Esophagus squamous epithelium (tissue), 5 donors: ENCODE data around the gene ANKAR. TPM values are rescaled to one million over a fixed set of nuclear protein-coding genes. Genes with fewer than 3 reads are reported as not detected.

ENCODE experiments used
- DNase-seq: peaks from one replicate; lab custom pipeline; 2025; lab: John Stamatoyannopoulos, UW
- H3K27ac ChIP-seq, 4 donors: fragments of 200-600 bp; sonication (generic); one replicate each; pipeline ENCODE4 v1.5.1; 2016 to 2019; ENCODE audit warnings: mild to moderate bottlenecking in 1 of 4
- H3K27me3 ChIP-seq, 4 donors: fragments of 200-600 bp; sonication (generic); 1 replicate in 3 of 4; 2 replicates in 1 of 4; pipeline versions ENCODE4 v1.5.1 to v1.6.0; 2017 to 2021; ENCODE audit warnings: antibody characterized with exemption in 1 of 4
- H3K36me3 ChIP-seq, 3 donors: fragments of 200-600 bp; sonication (generic); one replicate each; pipeline ENCODE4 v1.5.1; 2016 to 2019
- H3K4me1 ChIP-seq, 3 donors: fragments of 200-600 bp; sonication (generic); one replicate each; pipeline ENCODE4 v1.5.1; 2017 to 2019
- H3K4me3 ChIP-seq, 4 donors: fragments of 200-600 bp; sonication (generic); 1 replicate in 3 of 4; 2 replicates in 1 of 4; pipeline ENCODE4 v1.5.1; 2016 to 2019; ENCODE audit warnings: mild to moderate bottlenecking in 2 of 4, moderate library complexity in 1 of 4
- H3K9me3 ChIP-seq, 3 donors: fragments of 200-600 bp; sonication (generic); one replicate each; pipeline ENCODE4 v1.5.1; 2016 to 2019
- CTCF ChIP-seq, 6 experiments: fragments of 450-650 bp in 4 of 6; fragments of 200-600 bp in 2 of 6; sonication (generic) in 2 of 6; IDR thresholded peaks; one replicate each; pipeline ENCODE4 v1.5.1; 2016 to 2019; ENCODE audit warnings: antibody characterized with exemption in 6 of 6, mild to moderate bottlenecking in 4 of 6, moderate library complexity in 4 of 6
- POLR2A ChIP-seq, 4 donors: fragments of 450-650 bp; IDR thresholded peaks; one replicate each; pipeline ENCODE4 v1.6.1; 2017; ENCODE audit warnings: antibody characterized with exemption in 4 of 4, mild to moderate bottlenecking in 4 of 4, moderate library complexity in 3 of 4
- WGBS, 2 donors: methylation state at CpG; one replicate each; pipeline ENCODE4 v1.1.5; 2018; 5-methylcytosine and 5-hydroxymethylcytosine counted together
- intact Hi-C: fragments of 100-400 bp; cut with DNase I; formaldehyde crosslinking; loops from one replicate; pipeline ENCODE4 v1.15.0; 2022
- total RNA-seq, 4 donors: library from RNA; depleted of rRNA; stranded (reverse); fragments of >200 nt; gene quantifications; one replicate each; pipeline ENCODE4 v1.1.0, GENCODE V29; 2016
- donor health status: DM: yes; HTN: yes; CAD: no.

The ANKAR gene
- total RNA-seq, 4 donors from 2014 or later: 1.4 to 10.7 (median 1.9) TPM

GRCh38 chr2:189658306-189659212, 15.9 kb upstream of the ANKAR start:
- H3K27ac ChIP-seq: peak overlapping the region in 3 of 4 donors; percentile 9 to 47 (median 14)
- H3K36me3 ChIP-seq: no peaks in the 10 kb centered on the region
- DNase-seq: no peak
- H3K4me3 ChIP-seq: no peak overlapping the region
- H3K9me3 ChIP-seq: no peaks in the 10 kb centered on the region
- 53 to 54% methylated on average over 7 of the region's 7 CpGs for WGBS, 2 donors
- H3K27me3 ChIP-seq: no peaks in the 10 kb centered on the region
- no peak for TF ChIP-seq CTCF (IDR thresholded peaks at IDR 0.05)
- no peak for TF ChIP-seq POLR2A (IDR thresholded peaks at IDR 0.05)
- peaks cover 0 to 22% (median 15%) of the 10 kb centered on the region in 3 donors for H3K4me1 ChIP-seq
- intact Hi-C loops: no loop called here

- Histone ChIP-seq H3K27ac (no peak overlapping the region), H3K4me3 (no peak overlapping the region), H3K27me3 (no peaks in the 10 kb centered on the region), H3K9me3 (no peaks in the 10 kb centered on the region), H3K4me1 (peaks cover 0 to 33% (median 16%) of the 10 kb centered on the region in 3 donors), H3K36me3 (peaks cover 0 to 8% (median 0%) of the 10 kb centered on the region in 3 donors)
- WGBS, 2 donors: 50 to 54% methylated on average over 2 of the region's 2 CpGs
- DNase-seq: no peak
- intact Hi-C loops: no loop called here
- TF ChIP-seq CTCF (IDR thresholded peaks at IDR 0.05): no peak
- no peak for TF ChIP-seq POLR2A (IDR thresholded peaks at IDR 0.05)
These were observed 14.7 kb upstream of the ANKAR start for GRCh38 chr2:189659734-189660133.

- H3K4me1 ChIP-seq: peaks cover 0 to 36% (median 16%) of the 10 kb centered on the region in 3 donors
- TF ChIP-seq POLR2A (IDR thresholded peaks at IDR 0.05): no peak
- TF ChIP-seq CTCF (IDR thresholded peaks at IDR 0.05): no peak
- peaks cover 0 to 12% (median 0%) of the 10 kb centered on the region in 3 donors for H3K36me3 ChIP-seq
- H3K27ac ChIP-seq: peak overlapping the region in 1 of 4 donors; percentile 7
- intact Hi-C loops: no loop called here
- no peak for DNase-seq
- peak overlapping the region in 1 of 4 donors; percentile 91 for H3K4me3 ChIP-seq
- WGBS, 2 donors: 10 to 15% methylated on average over 4 of the region's 4 CpGs
- H3K9me3 ChIP-seq: no peaks in the 10 kb centered on the region
- H3K27me3 ChIP-seq: no peaks in the 10 kb centered on the region
These were observed 13.7 kb upstream of the ANKAR start for GRCh38 chr2:189660803-189661147.

- 0 to 1% methylated on average over 17 to 22 of the region's 46 CpGs for WGBS, 2 donors
These were observed 13.1 kb upstream of the ANKAR start, which contains the start of gene ASNSD1 for GRCh38 chr2:189661148-189661956. Gene ASNSD1, plus strand, starts transcription at chr2:189661459. Its CDS starts 4,674 bp downstream, at chr2:189666133.

More at GRCh38 chr2:189661148-189661956, 13.1 kb upstream of the ANKAR start, which contains the start of gene ASNSD1:
- peak within 1 kb of the TSS; percentile 89 to 94 (median 90) for H3K27ac ChIP-seq
- intact Hi-C loops: no loop called here
- peaks cover 0 to 36% (median 16%) of the 10 kb centered on the region in 3 donors for H3K4me1 ChIP-seq
- no peaks in the 10 kb centered on the region for H3K9me3 ChIP-seq
- DNase-seq: peak; percentile 91
- TF ChIP-seq POLR2A (IDR thresholded peaks at IDR 0.05): peak in 3 of 4 donors; percentile 41 to 87 (median 59)
- peak; percentile 84 to 100 (median 98) for TF ChIP-seq CTCF (IDR thresholded peaks at IDR 0.05)
- peak within 1 kb of the TSS; percentile 81 to 91 (median 87) for H3K4me3 ChIP-seq
- peaks cover 0 to 18% (median 0%) of the 10 kb centered on the region in 3 donors for H3K36me3 ChIP-seq
- no peaks in the 10 kb centered on the region for H3K27me3 ChIP-seq
